Non-pigmented ciliary epithelial cell (primary cell): ENCODE data around the gene CARNS1.
"Not testable (repeated sequence)": the region's sequence is repeated elsewhere in the genome, so short reads cannot be mapped to it uniquely, and the experiment has no call there.

Source experiments
- DNase-seq: peaks from one replicate; pipeline ENCODE4 v3.0.0-alpha.2; 2010; ENCODE audit warnings: low read depth

Gene CARNS1

GRCh38 chr11:67409781-67410368 is 5.6 kb upstream of the CARNS1 start:
- DNase-seq: no peak

- DNase-seq: no peak
Observed at GRCh38 chr11:67410369-67410831, 5.1 kb upstream of the CARNS1 start.

GRCh38 chr11:67410984-67411784 is 4.3 kb upstream of the CARNS1 start:
- DNase-seq: no peak

DNA sequence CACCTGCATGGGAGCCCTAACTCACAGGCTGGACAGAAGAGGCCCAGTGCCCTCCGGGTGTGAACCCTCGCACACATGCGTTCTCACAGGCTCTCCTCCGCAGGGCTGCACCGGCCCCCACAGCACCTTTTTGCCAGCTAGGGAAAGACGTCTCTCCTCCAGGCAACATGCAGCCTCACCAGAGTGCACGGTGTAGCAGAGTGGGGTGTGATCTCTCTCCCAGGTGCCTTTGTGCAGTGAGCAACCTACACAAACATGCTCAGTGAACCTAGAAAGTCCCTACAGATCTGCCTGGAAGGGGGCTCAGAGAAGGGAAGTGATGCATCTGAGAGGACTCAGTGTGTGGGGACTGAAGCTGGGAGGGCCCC is 3.7 kb upstream of the CARNS1 start:
- DNase-seq: no peak

GRCh38 chr11:67412495-67413179 is 2.8 kb upstream of the CARNS1 start:
- no peak for DNase-seq

GRCh38 chr11:67413266-67413849 is 2.1 kb upstream of the CARNS1 start:
- DNase-seq: no peak

DNA sequence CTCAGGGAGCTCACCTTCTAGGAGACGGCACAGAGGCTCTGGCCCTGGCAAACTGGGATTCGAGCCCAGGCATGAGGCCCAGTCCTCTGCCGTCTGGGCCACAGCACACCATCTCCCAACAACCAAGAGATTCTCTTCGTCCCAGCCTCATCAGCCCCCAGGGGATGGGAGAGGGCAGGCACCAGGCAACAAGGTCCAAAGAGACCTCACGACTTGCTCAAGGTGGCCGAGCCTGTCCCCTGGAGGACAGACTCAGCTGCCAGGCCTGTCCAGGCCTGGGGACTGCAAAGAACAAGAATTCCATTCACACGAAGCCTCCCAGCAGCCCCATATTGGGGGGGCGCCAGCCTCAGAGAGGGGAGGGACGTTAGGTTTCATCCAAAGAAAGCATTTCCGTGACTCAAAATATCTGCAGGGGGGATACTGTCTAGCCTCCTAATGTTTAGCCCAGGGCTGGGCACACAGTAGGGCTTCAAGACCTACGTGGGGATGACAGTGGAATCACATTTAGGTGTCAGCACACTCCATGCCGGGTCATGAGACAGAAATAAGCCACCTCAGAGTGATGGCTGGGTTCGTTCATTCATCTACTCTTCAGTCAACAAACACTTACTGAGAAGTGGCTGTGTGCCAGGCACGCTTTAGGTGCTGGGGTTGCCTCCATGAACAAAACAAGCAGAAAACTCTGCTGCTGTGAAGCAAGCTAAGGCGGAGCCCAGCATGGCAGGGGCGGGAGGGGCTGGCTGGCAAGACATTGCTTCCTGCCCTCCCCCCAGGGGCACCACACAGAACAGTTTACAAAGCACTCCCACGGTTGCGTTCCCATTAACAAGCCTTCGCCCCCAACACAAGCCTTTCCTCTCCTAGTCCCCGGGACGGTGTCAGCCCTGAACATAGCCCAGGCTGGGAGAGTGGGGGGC is 1.2 kb downstream of the CARNS1 start:
- no peak for DNase-seq

GRCh38 chr11:67417425-67417824 is 1.9 kb downstream of the CARNS1 start:
- DNase-seq: no peak

- DNase-seq: no peak
Observed at GRCh38 chr11:67418476-67419281, 3.2 kb downstream of the CARNS1 start.

DNA sequence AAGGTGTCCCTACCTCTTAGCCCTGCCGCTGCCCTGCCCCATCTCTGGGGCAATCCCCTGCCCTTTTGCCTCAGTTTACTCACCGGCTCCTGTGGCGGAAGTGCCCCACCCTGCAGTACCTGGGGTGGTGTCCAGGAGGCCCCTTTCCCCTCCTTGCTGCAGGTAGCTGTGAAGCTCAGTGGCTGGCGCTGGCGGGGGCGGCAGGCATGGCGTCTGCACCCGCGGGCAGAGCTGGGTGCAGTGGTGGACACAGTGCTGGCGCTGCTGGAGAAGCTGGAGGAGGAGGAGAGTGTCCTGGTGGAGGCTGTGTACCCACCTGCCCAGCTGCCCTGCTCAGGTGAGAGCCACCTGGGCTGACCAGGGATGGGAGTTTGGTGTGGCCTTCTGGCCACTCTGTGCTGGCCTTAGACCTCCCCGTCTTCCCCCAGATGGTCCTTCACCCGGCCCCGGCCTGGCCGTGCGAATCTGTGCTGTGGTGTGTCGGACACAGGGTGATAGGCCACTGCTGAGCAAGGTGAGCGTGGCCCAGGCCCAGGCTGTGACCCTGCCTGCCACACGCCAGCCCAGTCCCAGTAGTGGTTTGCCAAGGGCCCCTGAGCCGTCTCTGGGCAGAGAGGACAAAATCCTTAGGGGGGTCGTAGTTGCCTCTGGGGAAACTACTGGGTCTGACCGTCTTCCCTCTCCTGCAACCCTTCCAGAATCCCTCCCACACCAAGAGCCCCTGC is 4.0 kb downstream of the CARNS1 start:
- no peak for DNase-seq

- no peak for DNase-seq
Observed at GRCh38 chr11:67420147-67420645, 4.7 kb downstream of the CARNS1 start.

DNA sequence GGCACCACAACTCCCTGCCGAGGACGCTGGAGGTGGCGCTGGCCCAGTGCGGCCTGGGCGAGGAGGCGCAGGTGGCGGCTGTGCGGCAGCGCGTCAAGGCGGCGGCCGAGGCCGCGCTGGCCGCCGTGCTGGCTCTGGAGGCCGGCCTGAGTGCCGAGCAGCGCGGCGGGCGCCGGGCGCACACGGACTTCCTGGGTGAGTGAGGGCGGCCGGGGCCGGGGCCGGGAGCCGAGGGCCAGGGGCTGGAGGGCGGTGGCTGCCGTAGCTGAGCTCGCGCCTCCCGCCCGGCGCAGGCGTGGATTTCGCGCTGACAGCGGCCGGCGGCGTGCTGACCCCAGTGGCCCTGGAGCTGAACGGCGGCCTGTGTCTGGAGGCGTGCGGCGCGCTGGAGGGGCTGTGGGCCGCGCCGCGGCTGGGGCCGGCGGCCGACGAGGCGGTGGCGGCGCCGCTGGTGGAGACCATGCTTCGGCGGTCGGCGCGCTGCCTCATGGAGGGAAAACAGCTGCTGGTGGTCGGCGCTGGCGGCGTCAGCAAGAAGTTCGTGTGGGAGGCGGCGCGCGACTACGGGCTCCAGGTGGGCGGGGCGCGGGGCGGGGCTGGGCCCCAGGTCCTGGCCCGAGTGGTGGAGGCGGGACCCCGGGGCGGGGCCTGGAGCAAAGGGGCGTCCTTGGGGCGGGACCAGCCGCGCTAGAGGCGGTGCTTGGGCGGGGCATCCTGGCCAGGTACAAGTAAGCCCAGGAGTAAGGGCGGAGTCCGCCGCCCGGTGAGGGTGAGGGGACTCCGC is 5.4 kb downstream of the CARNS1 start:
- peak; percentile 31 for DNase-seq

DNA sequence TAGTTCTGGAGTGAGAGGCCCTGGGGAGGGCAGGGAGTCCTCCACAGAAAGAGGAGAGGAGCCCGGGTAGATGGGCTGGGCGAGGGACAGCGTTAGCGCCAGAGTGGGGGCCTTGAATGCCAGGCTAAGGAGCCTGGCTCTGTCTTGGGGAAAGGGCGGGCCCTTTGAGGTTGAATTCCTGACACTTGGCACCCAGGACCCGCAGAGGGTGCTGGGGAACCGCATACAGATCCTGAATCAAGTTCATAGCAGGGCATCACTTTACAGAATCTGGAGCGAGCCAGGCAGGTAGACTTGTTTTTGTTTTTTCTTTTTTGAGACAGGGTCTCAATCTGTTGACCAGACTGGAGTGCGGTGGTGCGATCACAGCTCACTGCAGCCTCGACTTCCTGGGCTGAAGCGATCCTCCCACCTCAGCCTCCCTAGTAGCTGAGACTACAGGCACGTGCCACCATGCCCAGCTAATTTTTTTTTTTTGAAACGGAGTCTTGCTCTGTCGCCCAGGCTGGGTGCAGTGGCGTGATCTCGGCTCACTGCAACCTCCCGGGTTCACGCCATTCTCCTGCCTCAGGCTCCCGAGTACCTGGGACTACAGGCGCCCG is 6.1 kb downstream of the CARNS1 start:
- no peak for DNase-seq

- no peak for DNase-seq
Observed at GRCh38 chr11:67422891-67423290, 7.4 kb downstream of the CARNS1 start.

- no peak for DNase-seq
Observed at GRCh38 chr11:67423466-67423865, 8.0 kb downstream of the CARNS1 start.

DNA sequence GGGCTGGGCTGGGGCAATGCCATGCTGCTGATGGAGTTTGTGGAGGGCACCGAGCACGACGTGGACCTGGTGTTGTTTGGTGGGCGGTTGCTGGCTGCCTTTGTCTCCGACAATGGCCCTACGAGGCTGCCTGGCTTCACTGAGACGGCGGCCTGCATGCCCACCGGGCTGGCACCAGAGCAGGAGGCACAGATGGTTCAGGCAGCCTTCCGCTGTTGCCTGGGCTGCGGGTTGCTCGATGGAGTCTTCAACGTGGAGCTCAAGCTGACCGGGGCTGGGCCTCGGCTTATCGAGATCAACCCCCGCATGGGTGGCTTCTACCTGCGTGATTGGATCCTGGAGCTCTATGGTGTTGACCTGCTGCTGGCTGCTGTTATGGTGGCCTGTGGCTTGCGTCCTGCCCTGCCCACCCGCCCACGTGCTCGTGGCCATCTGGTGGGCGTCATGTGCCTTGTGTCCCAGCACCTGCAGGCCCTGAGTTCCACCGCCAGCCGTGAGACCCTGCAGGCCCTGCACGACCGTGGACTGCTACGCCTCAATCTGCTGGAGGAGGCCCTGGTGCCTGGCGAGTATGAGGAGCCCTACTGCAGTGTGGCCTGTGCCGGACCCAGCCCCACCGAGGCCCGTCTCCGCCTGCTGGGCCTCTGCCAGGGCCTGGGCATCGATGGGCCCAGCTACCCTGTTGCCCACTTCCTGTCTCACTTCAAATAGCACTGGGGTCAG is 8.6 kb downstream of the CARNS1 start:
- no peak for DNase-seq

- DNase-seq: not testable (repeated sequence)
Observed at GRCh38 chr11:67427364-67427859, 11.9 kb downstream of the CARNS1 start.
